ENCODE results near the gene ANO5.
"Not testable (repeated sequence)": the region's sequence is repeated elsewhere in the genome, so short reads cannot be mapped to it uniquely, and the experiment has no call there.

ANO5 gene

DNA sequence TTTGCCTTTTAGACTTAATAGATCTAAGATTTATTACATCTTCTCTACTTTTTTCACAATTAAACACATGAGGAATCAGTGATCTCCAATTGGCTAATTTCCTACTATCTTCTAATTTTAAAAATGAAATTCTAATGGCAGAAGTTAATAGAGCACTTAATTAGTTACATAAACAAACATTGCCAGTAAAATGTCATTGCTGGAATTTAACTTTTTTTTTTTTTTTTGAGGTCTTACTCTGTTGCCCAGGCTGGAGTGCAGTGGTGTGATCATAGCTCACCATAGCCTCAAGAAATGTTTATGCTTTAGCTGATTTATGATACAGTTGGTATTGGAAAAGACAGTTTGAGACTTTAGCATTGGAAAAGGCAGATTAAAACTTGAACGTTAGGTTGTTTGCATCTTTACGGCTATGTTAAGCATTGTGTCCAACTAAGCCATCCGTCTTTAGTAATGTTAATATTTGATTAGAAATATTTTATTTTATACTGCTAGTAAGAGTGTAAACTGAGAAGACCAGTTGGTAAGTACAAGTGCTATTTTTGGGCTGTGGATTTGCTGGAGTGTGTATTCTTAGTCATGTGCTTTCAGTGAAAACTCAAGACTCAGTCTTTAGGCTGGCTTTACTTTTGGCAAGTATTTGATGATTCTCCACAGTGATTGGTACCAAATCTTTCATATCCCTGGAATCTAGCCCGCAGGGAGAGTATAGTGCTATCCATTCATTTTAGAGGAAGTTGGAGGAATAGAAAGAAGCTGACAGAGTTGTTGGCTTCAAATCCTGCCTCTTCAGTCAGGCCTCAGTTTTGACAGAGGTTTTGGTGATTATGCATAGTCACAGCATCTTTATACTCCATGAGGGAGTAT lies 4.5 kb downstream of the ANO5 start:
- no peak for DNase-seq (ENCODE audit: low read depth in 2 of 2)

DNA sequence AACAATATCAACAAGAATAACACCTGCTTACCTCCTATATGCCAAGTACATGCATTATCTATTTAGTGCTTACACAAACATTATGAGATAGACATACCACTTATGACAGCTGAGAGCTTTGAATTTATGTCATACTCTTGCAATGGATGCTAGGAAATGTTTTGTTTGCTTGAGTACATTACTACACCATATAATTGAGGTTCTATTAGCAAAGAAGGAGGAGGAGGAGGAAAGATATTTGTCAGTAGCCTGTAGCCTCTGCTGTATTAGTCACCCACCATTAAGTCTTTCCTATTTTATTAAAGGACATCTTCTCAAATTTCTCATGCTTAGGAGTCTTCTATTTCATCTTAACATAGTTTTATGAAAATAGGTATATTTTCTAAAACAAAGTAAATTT lies 6.4 kb downstream of the ANO5 start:
- DNase-seq (ENCODE audit: low read depth in 2 of 2): no peak

DNA sequence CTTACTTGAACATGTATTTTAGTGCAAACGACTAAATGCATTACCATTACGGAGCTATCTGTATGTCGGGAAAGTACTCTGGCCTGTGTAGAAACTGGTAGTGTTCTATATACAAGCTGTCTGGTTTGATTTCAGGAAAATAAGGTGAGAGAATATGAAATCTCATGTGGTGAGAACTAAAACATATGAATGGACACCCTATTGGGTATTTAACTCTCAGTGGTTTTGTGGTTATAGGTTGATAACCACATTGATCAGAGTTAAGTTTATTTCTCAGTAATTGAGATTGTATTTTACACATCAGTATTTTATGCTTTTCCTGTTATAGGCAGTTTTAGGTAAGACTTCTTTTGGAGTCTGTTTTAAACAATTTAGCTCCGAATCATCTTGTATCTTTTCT lies 10.4 kb downstream of the ANO5 start:
- no peak for DNase-seq (ENCODE audit: low read depth in 2 of 2)

DNA sequence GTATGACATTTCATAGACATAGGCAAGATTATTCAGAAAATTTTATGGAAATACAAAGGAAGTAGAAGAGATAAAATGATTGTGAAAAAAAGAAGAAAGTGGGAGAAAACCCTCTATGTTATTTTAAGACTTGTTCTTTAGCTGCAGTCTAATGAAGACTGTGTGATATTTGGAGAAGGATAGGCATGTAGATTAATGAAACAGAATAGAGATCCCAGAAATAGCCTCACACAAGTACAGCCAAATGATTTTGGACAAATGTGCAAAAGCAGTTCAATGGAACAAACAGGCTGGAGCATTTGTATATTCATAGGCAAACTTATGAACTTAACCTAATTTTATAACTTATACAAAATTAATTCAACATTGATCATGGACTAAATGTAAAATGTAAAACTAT lies 14.3 kb downstream of the ANO5 start:
- DNase-seq (ENCODE audit: low read depth in 2 of 2): no peak

DNA sequence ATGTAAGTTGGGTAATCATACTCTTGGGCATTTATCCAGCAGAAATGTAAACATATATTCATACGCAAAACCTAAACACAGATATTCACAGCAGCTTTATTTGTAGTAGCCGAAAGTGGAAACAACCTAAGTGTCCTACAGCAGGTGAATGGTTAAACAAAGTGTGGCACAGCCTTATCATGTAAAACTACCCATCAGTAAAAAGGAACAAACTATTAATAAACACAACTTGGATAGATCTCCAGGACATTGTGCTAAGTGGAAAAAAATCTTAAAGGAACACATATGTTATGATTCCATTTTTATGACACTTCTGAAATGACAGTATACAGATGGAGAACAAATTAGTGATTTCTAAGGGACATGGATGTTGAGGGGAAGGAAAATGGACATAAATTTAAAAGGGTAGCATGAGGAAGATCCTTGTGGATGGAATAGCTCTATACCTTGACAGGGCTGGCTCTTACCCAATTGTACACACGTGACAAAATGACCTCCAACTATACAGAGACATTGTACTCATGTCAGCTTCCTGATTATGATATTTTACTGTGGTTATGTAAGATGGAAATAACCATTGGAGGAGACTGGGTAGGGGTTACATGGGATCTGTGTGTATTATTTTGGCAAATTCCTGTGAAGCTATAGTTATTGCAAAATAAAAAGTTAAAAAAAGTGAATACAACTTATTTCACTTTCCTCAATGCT lies 15.4 kb downstream of the ANO5 start:
- no peak for DNase-seq (ENCODE audit: low read depth in 2 of 2)

DNA sequence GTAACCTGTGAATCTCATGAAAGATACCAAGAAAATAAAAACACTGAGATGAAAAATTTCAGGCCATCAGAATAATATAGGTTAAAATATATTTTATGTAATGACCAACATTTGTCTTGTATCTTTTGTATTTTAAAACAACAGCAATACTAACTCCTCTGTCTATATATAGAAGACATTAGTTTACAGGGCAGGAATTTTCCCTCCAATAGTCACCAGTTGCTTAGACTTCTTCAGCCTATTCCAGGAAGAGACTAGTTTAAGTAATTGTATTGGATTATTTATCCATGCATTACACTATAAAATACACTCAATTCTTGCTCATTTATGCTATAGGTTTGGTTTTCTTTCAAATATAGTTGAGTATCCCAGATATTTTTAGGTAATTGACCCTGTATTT lies 24.1 kb downstream of the ANO5 start:
- no peak for DNase-seq (ENCODE audit: low read depth in 2 of 2)

DNA sequence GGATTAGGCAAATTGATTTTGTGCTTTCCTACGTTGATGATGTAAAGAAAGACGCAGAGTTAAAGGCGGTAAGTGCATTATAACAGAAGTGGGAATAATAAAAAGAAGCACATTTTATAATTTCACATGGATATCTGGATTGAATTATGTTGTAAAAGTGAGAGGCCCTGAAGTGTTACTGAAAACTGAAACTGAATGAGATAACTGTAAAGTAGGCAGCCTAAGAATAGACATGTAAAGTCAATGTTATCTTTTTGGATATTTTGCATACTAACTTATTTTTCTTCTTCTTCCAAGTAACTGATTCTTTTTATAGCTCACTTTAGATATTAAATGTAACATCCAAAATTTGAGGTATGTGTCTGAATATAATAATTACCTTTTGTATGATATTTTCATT lies 28.3 kb downstream of the ANO5 start:
- DNase-seq (ENCODE audit: low read depth in 2 of 2): no peak

DNA sequence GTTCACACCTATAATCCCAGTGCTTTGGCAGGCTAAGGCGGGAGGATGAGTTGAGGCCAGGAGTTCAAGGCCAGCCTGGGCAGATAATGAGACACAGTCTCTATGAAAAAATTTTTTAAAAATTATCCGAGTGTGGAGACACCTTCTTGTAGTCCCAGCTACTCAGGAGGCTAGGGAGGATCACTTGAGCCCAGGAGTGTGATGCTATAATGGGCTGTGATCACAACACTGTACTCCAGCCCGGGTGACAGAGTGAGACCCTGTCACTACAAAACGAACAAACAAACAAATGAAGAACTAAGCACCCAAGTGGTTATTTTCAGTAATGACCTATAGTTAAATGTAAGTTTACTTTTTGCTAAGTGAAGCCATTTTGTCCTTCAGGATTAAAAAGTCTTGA lies 32.3 kb downstream of the ANO5 start:
- DNase-seq (ENCODE audit: low read depth in 2 of 2): no peak

DNA sequence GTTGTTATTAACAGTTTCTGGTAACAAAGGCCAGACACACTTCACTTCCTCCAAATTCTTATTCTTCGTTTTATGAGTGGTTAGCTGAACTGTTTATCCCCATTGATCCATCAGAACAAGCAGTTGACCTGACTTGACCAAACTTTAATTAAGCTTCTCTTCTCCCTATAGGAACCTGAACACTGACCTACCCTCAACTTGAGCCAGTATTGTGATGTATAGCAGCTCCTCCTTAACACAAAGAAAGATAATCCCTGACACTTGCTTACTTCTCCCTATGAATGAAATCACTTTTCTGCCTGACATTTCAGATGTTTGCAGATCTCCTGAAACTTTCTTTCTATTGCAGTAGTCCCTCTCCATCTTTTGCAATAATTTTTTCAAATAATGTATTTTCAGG lies 41.9 kb downstream of the ANO5 start:
- DNase-seq (ENCODE audit: low read depth in 2 of 2): no peak

DNA sequence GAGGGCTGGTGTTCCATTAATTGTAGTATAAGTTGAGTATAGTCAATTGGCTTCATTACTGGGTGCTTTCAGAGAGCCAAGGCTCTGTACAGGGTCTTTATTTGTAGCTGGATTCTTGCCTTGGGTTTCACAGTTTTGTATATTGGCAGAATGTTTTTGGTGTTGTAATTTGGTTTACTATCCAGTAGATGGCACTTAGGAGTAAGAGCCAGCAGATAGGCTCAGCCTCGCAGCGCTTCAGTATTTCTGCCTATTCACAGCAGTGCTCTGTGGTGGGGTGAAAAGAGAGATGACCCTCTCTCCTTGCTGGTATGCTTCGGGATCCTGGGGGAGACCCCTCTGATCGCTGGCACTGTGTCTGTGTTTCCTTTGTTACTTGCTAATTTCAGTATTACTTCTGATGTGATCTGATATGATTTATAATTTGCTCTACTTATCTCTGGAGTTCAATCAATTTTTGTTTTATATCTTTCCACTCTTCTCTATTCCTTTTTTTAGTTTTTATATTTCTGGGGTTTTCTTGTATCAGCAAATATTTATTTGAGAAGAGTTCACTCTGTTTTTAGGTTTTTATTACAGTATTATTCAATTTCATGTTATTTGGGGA lies 52.2 kb downstream of the ANO5 start:
- DNase-seq (ENCODE audit: low read depth in 2 of 2): no peak

DNA sequence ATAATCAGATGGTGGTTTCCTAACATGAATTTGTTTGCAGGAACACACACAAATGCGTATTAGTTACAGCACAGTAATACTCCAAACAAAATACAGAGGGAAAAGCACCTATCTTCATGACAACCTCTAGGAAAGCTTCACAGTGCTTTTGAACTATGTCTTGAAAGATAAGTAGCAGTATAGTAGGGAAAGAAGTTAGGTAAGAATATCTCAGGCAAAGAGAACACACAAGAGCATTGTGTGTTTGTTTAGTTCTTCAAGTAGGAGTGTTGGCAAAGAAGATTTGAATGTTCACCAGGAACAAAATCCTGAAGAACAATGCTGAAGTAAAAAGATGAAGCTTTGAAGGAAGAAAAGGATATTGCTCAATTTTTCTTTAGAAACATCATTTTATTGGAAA lies 54.1 kb downstream of the ANO5 start:
- no peak for DNase-seq (ENCODE audit: low read depth in 2 of 2)

DNA sequence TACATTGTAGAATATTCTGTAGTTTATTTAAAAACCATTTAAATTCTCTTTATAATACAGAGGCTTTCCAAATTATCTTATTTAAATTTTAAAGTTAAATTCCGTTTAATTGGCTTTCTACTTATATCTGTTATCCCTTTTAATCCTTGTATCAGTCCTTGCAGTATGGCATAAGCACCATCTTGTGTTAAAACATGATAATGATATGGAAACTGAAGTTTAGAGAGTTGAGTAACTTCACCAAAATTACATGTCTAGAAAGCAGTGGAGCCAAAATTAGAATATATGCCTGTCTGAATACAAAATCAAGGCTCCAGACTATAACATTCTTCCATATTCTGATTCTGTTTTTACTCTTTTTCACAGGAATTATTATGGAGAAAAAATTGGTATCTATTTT lies 57.0 kb downstream of the ANO5 start:
- no peak for DNase-seq (ENCODE audit: low read depth in 2 of 2)

DNA sequence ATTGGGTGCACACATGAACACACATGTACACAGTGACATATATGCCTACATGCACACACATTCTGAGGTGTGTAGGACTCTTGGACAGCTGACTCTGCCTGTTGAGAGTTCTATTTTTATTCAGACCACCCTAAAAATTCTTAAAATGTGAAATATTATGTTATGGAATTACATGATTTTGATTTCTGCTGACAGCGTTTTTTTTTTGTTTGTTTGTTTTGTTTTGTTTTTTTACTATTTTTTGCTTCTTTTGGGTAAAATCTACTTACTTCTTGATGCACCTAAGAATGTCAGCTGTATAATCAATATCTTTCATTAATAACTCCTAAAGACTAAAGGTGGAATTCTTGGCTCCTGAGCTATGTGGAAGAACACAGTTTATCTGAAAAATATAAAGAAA lies 64.0 kb downstream of the ANO5 start:
- no peak for DNase-seq (ENCODE audit: low read depth in 2 of 2)

DNA sequence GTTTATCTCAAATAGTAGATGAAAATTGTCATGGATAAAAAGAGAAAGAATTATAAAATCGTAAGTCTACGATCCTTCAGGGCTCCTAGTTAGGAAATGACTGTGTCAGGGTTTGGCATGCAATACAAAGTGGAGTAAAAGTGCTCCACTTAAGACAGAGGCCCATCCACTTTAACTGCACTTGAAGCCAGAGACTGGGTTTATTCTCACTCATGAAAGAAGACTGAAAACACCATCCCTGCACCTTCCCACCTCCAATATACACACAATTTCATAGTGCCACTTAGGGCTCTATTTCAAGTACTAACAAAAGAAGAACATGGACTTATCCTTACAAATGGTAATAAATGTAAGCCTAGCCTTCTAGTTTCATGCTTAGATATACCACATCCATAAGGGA lies 70.7 kb downstream of the ANO5 start:
- DNase-seq (ENCODE audit: low read depth in 2 of 2): no peak

DNA sequence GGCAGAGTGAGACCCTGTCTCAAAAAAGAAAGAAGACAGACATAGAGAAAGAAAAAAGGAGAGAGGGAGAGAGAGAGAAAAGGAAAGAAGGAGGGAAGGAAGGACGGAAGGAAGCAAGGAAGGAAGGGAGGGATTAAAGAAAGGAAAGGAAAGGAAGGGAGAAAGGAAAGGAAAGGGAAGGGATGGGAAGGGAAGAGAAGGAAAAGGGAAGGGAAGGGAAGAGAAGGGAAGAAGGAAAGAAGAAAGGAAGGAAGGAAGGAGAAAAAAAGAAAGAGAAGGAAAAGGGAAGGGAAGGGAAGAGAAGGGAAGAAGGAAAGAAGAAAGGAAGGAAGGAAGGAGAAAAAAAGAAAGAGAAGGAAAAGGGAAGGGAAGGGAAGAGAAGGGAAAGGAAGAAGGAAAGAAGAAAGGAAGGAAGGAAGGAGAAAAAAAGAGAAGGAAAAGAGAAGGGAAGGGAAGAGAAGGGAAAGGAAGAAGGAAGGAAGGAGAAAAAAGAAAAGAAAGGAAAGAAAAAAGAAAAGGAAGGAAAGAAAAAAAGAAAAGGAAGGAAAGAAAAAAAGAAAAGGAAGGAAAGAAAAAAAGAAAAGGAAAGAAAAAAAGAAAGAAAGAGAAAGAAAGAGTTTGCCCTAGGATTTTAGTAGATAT lies 76.2 kb downstream of the ANO5 start:
- DNase-seq (ENCODE audit: low read depth in 2 of 2): not testable (repeated sequence)

DNA sequence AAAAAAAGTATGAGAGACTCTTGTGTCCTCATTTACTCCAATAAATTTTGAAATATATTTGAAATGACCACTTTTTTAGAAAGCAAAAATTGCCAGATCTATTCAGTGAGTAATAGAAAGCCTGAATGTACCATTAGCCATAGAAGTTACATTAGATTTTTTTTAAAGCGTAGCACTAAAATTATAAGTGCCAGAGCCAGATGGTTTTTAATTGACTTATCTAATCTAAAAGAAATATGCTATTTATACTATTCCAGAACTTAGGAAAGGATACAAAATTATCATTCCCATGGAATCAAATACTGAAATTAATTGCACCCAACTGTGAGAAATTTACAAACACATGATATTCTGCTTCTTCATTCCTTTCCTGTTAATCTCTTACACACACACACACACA lies 80.9 kb downstream of the ANO5 start:
- DNase-seq (ENCODE audit: low read depth in 2 of 2): no peak

DNA sequence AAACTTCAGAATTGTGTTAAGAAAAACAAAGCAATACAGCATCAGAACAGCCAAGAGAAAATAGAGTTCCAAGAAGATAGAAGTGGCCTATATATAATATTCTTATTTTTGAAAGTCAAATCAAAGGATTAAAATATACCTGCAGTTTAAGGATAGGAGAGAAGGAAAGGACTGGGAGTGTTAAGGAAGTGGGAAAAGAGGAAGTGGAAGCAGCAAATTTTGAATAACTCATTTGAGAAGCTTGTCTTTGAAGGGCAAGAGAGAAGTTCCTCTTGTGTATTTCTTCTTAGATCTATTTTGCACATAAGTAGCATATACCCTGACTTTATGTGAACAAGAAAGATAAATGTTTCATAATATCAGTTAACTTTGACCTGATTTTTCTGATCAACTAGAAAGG lies 82.7 kb downstream of the ANO5 start:
- DNase-seq (ENCODE audit: low read depth in 2 of 2): no peak

DNA sequence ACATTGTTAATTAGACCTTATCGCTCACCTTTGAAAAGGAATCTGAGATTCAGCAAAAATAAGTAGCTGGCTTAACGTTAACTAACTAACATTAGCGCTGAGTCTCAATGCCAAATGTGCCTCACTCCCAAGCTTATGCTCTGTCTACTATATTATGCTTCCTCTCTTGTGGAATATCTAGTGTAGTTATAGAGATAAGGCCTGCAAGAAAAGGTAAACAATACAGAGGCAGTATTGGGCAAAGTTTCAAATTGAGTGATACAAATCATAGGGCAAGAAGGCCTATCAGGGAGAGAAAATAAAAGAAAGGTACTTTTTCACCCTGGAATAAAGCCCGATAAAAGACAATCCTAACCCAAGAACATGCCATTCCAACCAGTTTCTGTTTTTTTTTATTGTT lies 83.7 kb downstream of the ANO5 start:
- no peak for DNase-seq (ENCODE audit: low read depth in 2 of 2)

DNA sequence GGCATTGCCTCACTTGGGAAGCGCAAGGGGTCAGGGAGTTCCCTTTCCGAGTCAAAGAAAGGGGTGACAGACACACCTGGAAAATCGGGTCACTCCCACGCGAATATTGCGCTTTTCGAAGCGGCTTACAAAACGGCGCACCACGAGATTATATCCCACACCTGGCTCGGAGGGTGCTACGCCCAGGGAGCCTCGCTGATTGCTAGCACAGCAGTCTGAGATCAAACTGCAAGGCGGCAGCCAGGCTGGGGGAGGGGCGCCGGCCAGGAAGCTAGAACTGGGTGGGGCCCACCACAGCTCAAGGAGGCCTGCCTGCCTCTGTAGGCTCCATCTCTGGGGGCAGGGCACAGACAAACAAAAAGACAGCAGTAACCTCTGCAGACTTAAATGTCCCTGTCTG lies 92.1 kb downstream of the ANO5 start:
- DNase-seq (ENCODE audit: low read depth in 2 of 2): not testable (repeated sequence)

DNA sequence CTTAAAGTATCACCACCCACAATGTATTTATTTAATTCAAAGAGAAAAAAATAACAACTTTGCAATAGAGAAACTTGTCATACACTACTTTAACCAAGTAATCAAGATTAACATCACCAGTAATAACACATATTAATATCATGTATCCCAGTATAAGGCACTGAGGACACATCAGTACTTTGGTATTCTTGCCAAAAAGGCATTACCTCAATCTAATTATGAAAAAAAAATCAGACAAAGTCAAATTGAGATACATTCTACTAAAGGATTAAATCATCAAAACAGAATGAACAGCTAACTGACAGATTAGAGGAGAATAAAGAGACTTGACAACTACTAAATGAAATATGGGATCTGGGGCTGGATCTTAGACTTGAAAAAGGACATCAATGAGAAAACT lies 109.5 kb downstream of the ANO5 start:
- DNase-seq (ENCODE audit: low read depth in 2 of 2): no peak

DNA sequence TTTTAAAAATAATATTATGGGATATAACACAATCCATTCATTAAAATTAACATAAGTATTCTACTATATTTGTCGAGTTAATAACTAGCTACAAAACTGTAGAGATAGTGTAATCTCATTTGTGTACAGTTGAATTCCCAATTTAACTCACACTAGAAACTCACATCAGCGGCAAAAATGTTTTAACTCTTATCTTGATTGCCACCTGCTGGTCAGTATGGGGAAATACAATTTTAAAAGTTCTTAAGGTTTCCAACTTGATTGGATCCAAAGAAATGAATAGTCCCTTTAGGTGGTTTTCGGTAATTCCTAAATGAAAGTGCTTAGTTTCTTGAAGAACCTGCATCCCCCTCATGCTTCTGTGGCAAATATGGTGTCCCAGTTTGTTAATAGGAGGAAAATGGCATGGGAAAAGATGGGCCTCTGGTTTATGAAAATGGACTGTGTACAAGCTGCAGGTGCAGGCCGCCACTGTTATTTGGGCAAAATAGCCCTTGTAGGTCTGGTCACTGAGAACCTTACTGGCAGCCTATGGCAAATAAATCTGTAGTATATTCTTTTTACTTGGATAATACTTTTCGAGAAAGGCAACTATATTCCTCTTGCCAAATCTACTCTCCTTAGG lies 111.6 kb downstream of the ANO5 start:
- DNase-seq (ENCODE audit: low read depth in 2 of 2): no peak

DNA sequence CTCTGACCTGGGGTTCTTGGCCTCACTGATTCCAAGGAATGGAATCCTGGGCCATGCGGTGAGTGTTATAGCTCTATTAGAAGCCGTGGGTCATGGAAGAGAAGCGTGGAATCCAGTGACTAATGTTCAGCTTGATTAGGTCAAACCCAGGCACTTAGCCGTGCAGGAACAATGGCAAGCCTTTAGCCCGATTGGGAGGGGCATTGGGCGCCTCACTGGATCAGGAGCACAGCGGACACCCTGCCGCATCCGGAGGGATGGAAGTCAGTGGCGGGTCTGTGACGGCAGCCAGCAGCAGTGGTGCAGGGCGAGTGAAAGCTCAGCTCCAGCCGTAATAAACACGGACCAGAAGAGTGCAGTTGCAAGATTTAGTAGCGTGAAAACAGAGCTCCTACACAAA lies 124.8 kb downstream of the ANO5 start:
- DNase-seq (ENCODE audit: low read depth in 2 of 2): no peak

All from stimulated activated CD4-positive, alpha-beta T cell treated with anti-CD3 and anti-CD28 coated beads, Interleukin-4, amount 100 ng/mL, for 48 hours (primary cell).